IMR-90 (cell line): Measurements from ENCODE around the gene SPATS2L.

Source experiments
- MXI1 ChIP-seq: IDR thresholded peaks from 2 replicates; pipeline ENCODE4 v1.6.1; 2012; ENCODE audit warnings: low read depth, mild to moderate bottlenecking, low read length, moderate library complexity, borderline replicate concordance
- POLR2A ChIP-seq: IDR thresholded peaks from 2 replicates; pipeline ENCODE4 v1.6.1; 2012; ENCODE audit warnings: mild to moderate bottlenecking, low read depth, low read length
- SMC3 ChIP-seq: fragments of 150-350 bp; IDR thresholded peaks from 2 replicates; pipeline ENCODE4 v1.6.1; 2016; ENCODE audit warnings: low read depth, mild to moderate bottlenecking, antibody characterized with exemption, low read length, moderate library complexity
- TF ChIP-seq, protein P1 (sequence below): conservative IDR thresholded peaks from 2 replicates; pipeline ENCODE4 v1.5.1; 2012; ENCODE audit warnings: mild to moderate bottlenecking, low read depth, low read length, improper control_type of control experiment

DNA sequence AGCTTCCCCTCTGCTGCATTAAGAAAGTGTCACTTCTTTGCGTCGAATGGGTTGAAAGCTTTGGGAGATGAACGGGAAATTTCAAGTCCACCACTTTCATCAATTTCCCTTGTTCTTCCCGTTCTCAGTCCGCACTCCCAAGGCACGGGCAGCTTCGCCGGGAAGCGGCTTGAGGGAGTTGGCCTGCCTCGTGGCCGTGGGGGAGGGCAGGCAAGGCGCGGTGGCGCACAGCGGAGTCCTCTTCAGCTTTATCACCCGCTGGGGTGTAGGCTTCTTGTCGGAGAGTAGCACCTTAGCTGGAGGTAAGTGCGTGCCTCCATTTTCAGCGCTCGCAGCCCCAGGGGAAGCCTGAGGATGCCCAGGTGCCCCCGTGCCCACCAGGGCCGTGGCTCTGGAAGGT is 183.5 kb downstream of the SPATS2L start:
- TF ChIP-seq, protein P1, sequence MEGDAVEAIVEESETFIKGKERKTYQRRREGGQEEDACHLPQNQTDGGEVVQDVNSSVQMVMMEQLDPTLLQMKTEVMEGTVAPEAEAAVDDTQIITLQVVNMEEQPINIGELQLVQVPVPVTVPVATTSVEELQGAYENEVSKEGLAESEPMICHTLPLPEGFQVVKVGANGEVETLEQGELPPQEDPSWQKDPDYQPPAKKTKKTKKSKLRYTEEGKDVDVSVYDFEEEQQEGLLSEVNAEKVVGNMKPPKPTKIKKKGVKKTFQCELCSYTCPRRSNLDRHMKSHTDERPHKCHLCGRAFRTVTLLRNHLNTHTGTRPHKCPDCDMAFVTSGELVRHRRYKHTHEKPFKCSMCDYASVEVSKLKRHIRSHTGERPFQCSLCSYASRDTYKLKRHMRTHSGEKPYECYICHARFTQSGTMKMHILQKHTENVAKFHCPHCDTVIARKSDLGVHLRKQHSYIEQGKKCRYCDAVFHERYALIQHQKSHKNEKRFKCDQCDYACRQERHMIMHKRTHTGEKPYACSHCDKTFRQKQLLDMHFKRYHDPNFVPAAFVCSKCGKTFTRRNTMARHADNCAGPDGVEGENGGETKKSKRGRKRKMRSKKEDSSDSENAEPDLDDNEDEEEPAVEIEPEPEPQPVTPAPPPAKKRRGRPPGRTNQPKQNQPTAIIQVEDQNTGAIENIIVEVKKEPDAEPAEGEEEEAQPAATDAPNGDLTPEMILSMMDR, result no peak
- TF ChIP-seq POLR2A (no peak), SMC3 (no peak), MXI1 (no peak)
